Lung (tissue), 12 donors: ENCODE results near the gene NUB1. TPM values are rescaled to one million over a fixed set of nuclear protein-coding genes. Genes with fewer than 3 reads are reported as not detected.

Source experiments
- ATAC-seq: fragments of 200-7000 bp; cut with Tn5 transposase; one replicate; pipeline ENCODE4 v1.9.1; 2020; ENCODE audit warnings: moderate number of reproducible peaks; ENCODE audit not compliant: insufficient read depth, low FRiP score
- DNase-seq, 3 donors: peaks; one replicate each; pipeline ENCODE4 v3.0.0-alpha.2; 2013 to 2017
- H3K27ac ChIP-seq, 2 donors: one replicate each; pipeline ENCODE4 v1.5.1; 2013; ENCODE audit warnings: mild to moderate bottlenecking in 2 of 2, moderate library complexity in 2 of 2, control low read depth in 1 of 2, inconsistent platforms in 1 of 2, low read depth in 1 of 2, low read length in 1 of 2
- H3K27me3 ChIP-seq, 3 donors: one replicate each; pipeline ENCODE4 v1.5.1; 2013; ENCODE audit warnings: low read length in 2 of 3; ENCODE audit not compliant: control insufficient read depth in 3 of 3, insufficient read depth in 3 of 3
- H3K36me3 ChIP-seq, 4 donors: one replicate each; pipeline ENCODE4 v1.5.1; 2013; ENCODE audit warnings: low read length in 4 of 4, mild to moderate bottlenecking in 1 of 4, moderate library complexity in 1 of 4; ENCODE audit not compliant: control insufficient read depth in 4 of 4, insufficient read depth in 4 of 4
- H3K4me1 ChIP-seq, 5 donors: one replicate each; pipeline ENCODE4 v1.5.1; 2013; ENCODE audit warnings: low read length in 5 of 5, mild to moderate bottlenecking in 2 of 5, moderate library complexity in 1 of 5; ENCODE audit not compliant: control insufficient read depth in 5 of 5, insufficient read depth in 5 of 5
- H3K4me3 ChIP-seq: one replicate; pipeline ENCODE4 v1.5.1; 2013; ENCODE audit warnings: mild to moderate bottlenecking, control low read depth, moderate library complexity
- H3K9ac ChIP-seq, 2 donors: one replicate each; pipeline ENCODE4 v1.5.1; 2013; ENCODE audit warnings: low read length in 2 of 2, control low read depth in 1 of 2; ENCODE audit not compliant: insufficient read depth in 1 of 2
- H3K9me3 ChIP-seq, 4 donors: one replicate each; pipeline ENCODE4 v1.5.1; 2013; ENCODE audit warnings: low read length in 3 of 4, mild to moderate bottlenecking in 1 of 4, moderate library complexity in 1 of 4; ENCODE audit not compliant: control insufficient read depth in 4 of 4, insufficient read depth in 3 of 4
- CTCF ChIP-seq: IDR thresholded peaks from 2 replicates; pipeline ENCODE4 v1.5.1; 2012; ENCODE audit warnings: mild to moderate bottlenecking; ENCODE audit errors: control extremely low read depth, extremely low read depth
- WGBS, 2 donors: extraction: QIAGEN DNeasy Blood & Tissue Kit; methylation state at CpG; one replicate each; pipeline ENCODE4 v1.1.7; 2013; 5-methylcytosine and 5-hydroxymethylcytosine counted together
- polyA plus RNA-seq, 2 donors: library from polyadenylated mRNA; stranded (reverse); fragments of 200-250 nt; gene quantifications; one replicate each; pipeline ENCODE4 v1.2.1, GENCODE V29; 2013
- total RNA-seq, 2 donors: library from RNA; depleted of rRNA in 1 of 2; stranded (reverse); fragments of >200 nt in 1 of 2; gene quantifications; one replicate each; pipeline ENCODE4 v1.2.1, GENCODE V29; 2014 to 2021
- donor health status: control.
- donor health status: control.
- donor health status: Bipolar disorder and iron deficiency.
- donor health status: healthy.
- donor health status: DM: yes; HTN: yes; CAD: no.

NUB1 gene
- total and polyA plus RNA-seq, 4 donors = 22.6 to 47.4 (median 34.6) TPM

- peaks cover 0 to 12% (median 5%) of the 10 kb centered on the region in 3 donors for H3K27me3 ChIP-seq
- H3K9me3 ChIP-seq = no peaks in the 10 kb centered on the region
- no peak overlapping the region for H3K27ac ChIP-seq
- no peak overlapping the region for H3K9ac ChIP-seq
- ATAC-seq = no peak
- no peak overlapping the region for H3K4me3 ChIP-seq
- H3K4me1 ChIP-seq = peaks cover 0 to 13% (median 7%) of the 10 kb centered on the region in 5 donors
- no peak for TF ChIP-seq CTCF
- peak in 1 of 3 donors; percentile 11 for DNase-seq
- peaks cover 0 to 20% (median 4%) of the 10 kb centered on the region in 4 donors for H3K36me3 ChIP-seq
- WGBS, 2 donors = 8 to 17% methylated on average over 49 to 83 of the region's 83 CpGs
Measured at GRCh38 chr7:151381348-151382078, 39.9 kb downstream of the NUB1 start.

- peaks cover 0 to 13% (median 7%) of the 10 kb centered on the region in 5 donors for H3K4me1 ChIP-seq
- H3K36me3 ChIP-seq = peaks cover 0 to 14% (median 2%) of the 10 kb centered on the region in 4 donors
- H3K9me3 ChIP-seq = no peaks in the 10 kb centered on the region
- H3K27ac ChIP-seq = no peak overlapping the region
- TF ChIP-seq CTCF = no peak
- no peak overlapping the region for H3K9ac ChIP-seq
- no peak for DNase-seq
- peaks cover 0 to 12% (median 5%) of the 10 kb centered on the region in 3 donors for H3K27me3 ChIP-seq
- ATAC-seq = no peak
- no peak overlapping the region for H3K4me3 ChIP-seq
- 20 to 30% methylated on average over 37 of the region's 37 CpGs for WGBS, 2 donors
Measured at GRCh38 chr7:151382079-151382885, 40.7 kb downstream of the NUB1 start.

GRCh38 chr7:151383638-151384351 is 42.2 kb downstream of the NUB1 start:
- Histone ChIP-seq H3K27me3 (peaks cover 0 to 12% (median 5%) of the 10 kb centered on the region in 3 donors), H3K4me1 (peaks cover 0 to 13% (median 7%) of the 10 kb centered on the region in 5 donors), H3K27ac (no peak overlapping the region), H3K4me3 (no peak overlapping the region), H3K36me3 (peaks cover 0 to 3% (median 1%) of the 10 kb centered on the region in 4 donors), H3K9me3 (no peaks in the 10 kb centered on the region), H3K9ac (no peak overlapping the region)
- WGBS, 2 donors = 84 to 85% methylated on average over 15 of the region's 15 CpGs
- ATAC-seq = no peak
- no peak for TF ChIP-seq CTCF
- DNase-seq = no peak
